H1 (cell line): ENCODE data around the gene TTLL5. TPM values are rescaled to one million over a fixed set of nuclear protein-coding genes. Genes with fewer than 3 reads are reported as not detected.

ENCODE experiments used
- BCL11A ChIP-seq, 2 experiments: IDR thresholded peaks; one replicate each; pipeline ENCODE4 v1.6.1; 2011; ENCODE audit warnings: low read depth in 2 of 2, low read length in 2 of 2, mild to moderate bottlenecking in 2 of 2
- CEBPB ChIP-seq: IDR thresholded peaks from 2 replicates; pipeline ENCODE4 v1.6.1; 2012; ENCODE audit warnings: low read depth, low read length
- CHD7 ChIP-seq: fragments of 300-600 bp; sonication (generic); IDR thresholded peaks from 2 replicates; pipeline ENCODE4 v1.7.1; 2012; ENCODE audit warnings: low read length, moderate library complexity, mild to moderate bottlenecking, inconsistent platforms; ENCODE audit not compliant: insufficient replicate concordance
- EP300 ChIP-seq, 2 experiments: IDR thresholded peaks; 1 replicate in 1 of 2; 2 replicates in 1 of 2; pipeline ENCODE4 v1.6.1; 2011 to 2012; ENCODE audit warnings: low read depth in 2 of 2, low read length in 2 of 2, mild to moderate bottlenecking in 2 of 2, borderline replicate concordance in 1 of 2, inconsistent platforms in 1 of 2, moderate library complexity in 1 of 2
- HDAC2 ChIP-seq, 2 experiments: fragments of 300-600 bp in 1 of 2; sonication (generic) in 1 of 2; IDR thresholded peaks; 2 replicates each; pipeline ENCODE4 v1.6.1; 2011 to 2012; ENCODE audit warnings: low read depth in 2 of 2, low read length in 2 of 2, mild to moderate bottlenecking in 2 of 2, moderate library complexity in 2 of 2, borderline replicate concordance in 1 of 2, inconsistent platforms in 1 of 2
- TEAD4 ChIP-seq: IDR thresholded peaks from 2 replicates; pipeline ENCODE4 v1.6.1; 2012; ENCODE audit warnings: low read depth, low read length, inconsistent platforms, mixed read lengths
- YY1 ChIP-seq: IDR thresholded peaks from 2 replicates; pipeline ENCODE4 v1.6.1; 2011; ENCODE audit warnings: low read depth, mild to moderate bottlenecking, low read length
- polyA plus RNA-seq, 7 experiments: library from polyadenylated mRNA; depleted of rRNA in 3 of 7; stranded (reverse) in 5 of 7; unstranded in 2 of 7; fragments of >200 nt in 5 of 7; fragments of 200-250 nt in 2 of 7; gene quantifications; 1 replicate in 5 of 7; 2 replicates in 1 of 7; 4 replicates in 1 of 7; pipeline versions ENCODE4 v1.2.1 to v1.2.3, GENCODE V29; 2011 to 2013; ENCODE audit warnings: missing spikeins in 2 of 7, mixed read lengths in 2 of 7
- total RNA-seq: library from RNA; stranded (reverse); fragmentation: NEBNext Ultra II Directional; extraction: Animal tissue kit (Norgen Biotek cat#: 25700); gene quantifications from 2 replicates; pipeline ENCODE4 v1.2.1, GENCODE V29; 2021

TTLL5 gene
- total and polyA plus RNA-seq, 2 of the 8 experiments (the other 6 are each of a cell fraction or from before 2014, with no cell fraction given) = 16.1 to 45.9 TPM

- TF ChIP-seq CHD7 (no peak), CEBPB (no peak), EP300 (IDR thresholded peaks at IDR 0.05; ENCODE audit: borderline replicate concordance in 1 of 2, low read depth in 2 of 2, low read length in 2 of 2) (no peak), HDAC2 (IDR thresholded peaks at IDR 0.05; ENCODE audit: borderline replicate concordance in 1 of 2, low read depth in 2 of 2, low read length in 2 of 2) (no peak), YY1 (no peak), TEAD4 (no peak), BCL11A (IDR thresholded peaks at IDR 0.05; ENCODE audit: low read depth in 2 of 2, low read length in 2 of 2) (no peak)
Measured at GRCh38 chr14:75927564-75928087, 266.6 kb downstream of the TTLL5 start (continued).
